ENCODE results near the gene RAB40C.

DNA sequence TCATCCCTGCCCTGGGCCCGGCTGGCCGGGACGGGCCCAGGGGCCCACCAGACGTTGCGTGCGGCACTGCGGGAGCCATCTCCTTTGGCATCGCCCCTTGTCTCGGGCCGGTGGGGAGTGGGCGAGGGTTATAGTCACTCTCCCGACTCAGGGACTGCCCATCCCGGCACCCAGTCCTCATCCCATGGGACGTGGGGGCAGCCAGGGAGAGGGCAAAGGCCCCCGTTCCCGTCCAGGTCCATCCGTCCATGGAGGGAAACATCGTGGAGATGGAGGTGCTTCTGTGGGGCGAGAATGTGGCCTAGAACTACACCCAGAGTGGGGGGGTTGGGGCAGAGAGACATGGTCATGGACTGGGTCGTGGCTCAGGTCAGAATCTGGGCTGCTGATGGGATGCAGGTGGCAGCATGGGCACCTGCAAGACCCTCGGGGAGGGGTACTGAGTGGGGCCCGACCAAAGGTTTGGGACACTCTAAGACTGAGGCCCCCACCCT lies 56.9 kb downstream of the RAB40C start:
- TF ChIP-seq, protein P1, sequence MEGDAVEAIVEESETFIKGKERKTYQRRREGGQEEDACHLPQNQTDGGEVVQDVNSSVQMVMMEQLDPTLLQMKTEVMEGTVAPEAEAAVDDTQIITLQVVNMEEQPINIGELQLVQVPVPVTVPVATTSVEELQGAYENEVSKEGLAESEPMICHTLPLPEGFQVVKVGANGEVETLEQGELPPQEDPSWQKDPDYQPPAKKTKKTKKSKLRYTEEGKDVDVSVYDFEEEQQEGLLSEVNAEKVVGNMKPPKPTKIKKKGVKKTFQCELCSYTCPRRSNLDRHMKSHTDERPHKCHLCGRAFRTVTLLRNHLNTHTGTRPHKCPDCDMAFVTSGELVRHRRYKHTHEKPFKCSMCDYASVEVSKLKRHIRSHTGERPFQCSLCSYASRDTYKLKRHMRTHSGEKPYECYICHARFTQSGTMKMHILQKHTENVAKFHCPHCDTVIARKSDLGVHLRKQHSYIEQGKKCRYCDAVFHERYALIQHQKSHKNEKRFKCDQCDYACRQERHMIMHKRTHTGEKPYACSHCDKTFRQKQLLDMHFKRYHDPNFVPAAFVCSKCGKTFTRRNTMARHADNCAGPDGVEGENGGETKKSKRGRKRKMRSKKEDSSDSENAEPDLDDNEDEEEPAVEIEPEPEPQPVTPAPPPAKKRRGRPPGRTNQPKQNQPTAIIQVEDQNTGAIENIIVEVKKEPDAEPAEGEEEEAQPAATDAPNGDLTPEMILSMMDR (IDR thresholded peaks at IDR 0.05 in 2 of 3, conservative IDR thresholded peaks at IDR 0.05 in 1 of 3; ENCODE audit: control insufficient read depth in 2 of 3, extremely low read depth in 1 of 3, insufficient read depth in 1 of 3, low read depth in 3 of 3, low read length in 3 of 3) = no peak
- TF ChIP-seq HCFC1 (IDR thresholded peaks at IDR 0.05; ENCODE audit: low read length) = no peak
- no peak for TF ChIP-seq NFXL1 (IDR thresholded peaks at IDR 0.05; ENCODE audit: borderline replicate concordance)
- TF ChIP-seq POLR2A (IDR thresholded peaks at IDR 0.05; ENCODE audit: low read depth, low read length) = 0 out of 2 replicates have a peak, but pooled peaks have one; percentile 25
- no peak for TF ChIP-seq SIN3A (IDR thresholded peaks at IDR 0.05; ENCODE audit: low read depth, low read length)
- no peak for TF ChIP-seq SIX5 (IDR thresholded peaks at IDR 0.05; ENCODE audit: low read depth, low read length, severe bottlenecking)
- TF ChIP-seq TBL1XR1 (IDR thresholded peaks at IDR 0.05; ENCODE audit: low read depth, low read length) = no peak
- TF ChIP-seq RFX5 (IDR thresholded peaks at IDR 0.05; ENCODE audit: low read depth, low read length) = no peak
- TF ChIP-seq HDAC2 (IDR thresholded peaks at IDR 0.05) = no peak
- no peak for TF ChIP-seq GABPA (IDR thresholded peaks at IDR 0.05; ENCODE audit: low read depth)
- no peak for TF ChIP-seq POLR2AphosphoS5 (IDR thresholded peaks at IDR 0.05; ENCODE audit: low read length)
